PC-9 (cell line): ENCODE results near the gene OR5K1. TPM values are rescaled to one million over a fixed set of nuclear protein-coding genes. Genes with fewer than 3 reads are reported as not detected.

Experiments
- BruUV-seq: library from RNA; stranded (reverse); fragments of 400-500 nt; replicated peaks from 2 replicates; lab custom pipeline; 2021; lab: Mats Ljungman, UMichigan
- CTCF ChIA-PET: fragments of 300-600 bp; sonication (Branson Sonifier 250); formaldehyde crosslinking; loops from one replicate; lab custom pipeline; 2022; ENCODE audit warnings: antibody characterized with exemption; lab: Charles Lee
- POLR2A ChIA-PET: fragments of 300-600 bp; sonication (Branson Sonifier 250); formaldehyde crosslinking; loops from one replicate; lab custom pipeline; 2022; ENCODE audit warnings: antibody characterized with exemption; ENCODE audit not compliant: unreplicated experiment; lab: Charles Lee
- DNase-seq, 2 experiments: peaks; one replicate each; pipeline versions ENCODE4 v3.0.0 to v3.0.0-alpha.2; 2015 to 2022; ENCODE audit warnings: mixed read lengths in 1 of 2
- H2AFZ ChIP-seq: fragments of 200-600 bp; sonication (generic); 2 replicates; pipeline ENCODE4 v1.8.1; 2017; ENCODE audit warnings: antibody characterized with exemption
- H3F3A ChIP-seq: fragments of 200-600 bp; sonication (generic); 2 replicates; pipeline ENCODE4 v1.8.1; 2017; ENCODE audit warnings: antibody characterized with exemption, mild to moderate bottlenecking, low read depth; ENCODE audit not compliant: insufficient read depth
- H3K27ac ChIP-seq: fragments of 200-600 bp; sonication (generic); 2 replicates; pipeline ENCODE4 v1.6.1; 2016; ENCODE audit warnings: mixed run types
- H3K27me3 ChIP-seq: fragments of 200-600 bp; sonication (generic); 2 replicates; pipeline ENCODE4 v1.6.1; 2016; ENCODE audit warnings: low read depth, mixed run types; ENCODE audit not compliant: insufficient read depth
- H3K36me3 ChIP-seq: fragments of 200-600 bp; sonication (generic); 2 replicates; pipeline ENCODE4 v1.6.1; 2016; ENCODE audit warnings: low read depth, mixed run types
- H3K4me1 ChIP-seq: fragments of 200-600 bp; sonication (generic); replicated peaks from 2 replicates; pipeline ENCODE4 v1.6.1; 2016; ENCODE audit warnings: mixed run types; ENCODE audit not compliant: insufficient read depth
- H3K4me2 ChIP-seq: fragments of 200-600 bp; sonication (generic); 2 replicates; pipeline ENCODE4 v1.6.1; 2017; ENCODE audit warnings: mixed run types
- H3K4me3 ChIP-seq: fragments of 200-600 bp; sonication (generic); 2 replicates; pipeline ENCODE4 v1.6.1; 2016; ENCODE audit warnings: mixed run types
- H3K79me2 ChIP-seq: fragments of 200-600 bp; sonication (generic); 2 replicates; pipeline ENCODE4 v1.6.1; 2017; ENCODE audit warnings: low read depth, mixed run types
- H3K9me2 ChIP-seq: fragments of 200-600 bp; sonication (generic); 2 replicates; pipeline ENCODE4 v1.8.1; 2017; ENCODE audit warnings: mild to moderate bottlenecking; ENCODE audit not compliant: insufficient read depth
- H3K9me3 ChIP-seq: fragments of 200-600 bp; sonication (generic); 2 replicates; pipeline ENCODE4 v1.8.1; 2016; ENCODE audit warnings: low read depth; ENCODE audit not compliant: insufficient read depth
- H4K20me1 ChIP-seq: fragments of 200-600 bp; sonication (generic); 2 replicates; pipeline ENCODE4 v1.8.1; 2017; ENCODE audit not compliant: insufficient read depth
- CTCF ChIP-seq: fragments of 200-600 bp; sonication (generic); conservative IDR thresholded peaks from 2 replicates; pipeline ENCODE4 v1.6.1; 2017; ENCODE audit warnings: mixed run types, antibody characterized with exemption, mild to moderate bottlenecking, moderate library complexity
- EZH2 ChIP-seq: fragments of 200-600 bp; sonication (generic); IDR thresholded peaks from 2 replicates; pipeline ENCODE4 v1.8.0; 2017; ENCODE audit warnings: antibody characterized with exemption, low read depth
- intact Hi-C: fragments of 100-400 bp; cut with micrococcal nuclease; formaldehyde crosslinking; loops from one replicate; pipeline ENCODE4 v1.10.0; 2022; ENCODE audit not compliant: unreplicated experiment
- total RNA-seq: library from RNA; stranded (reverse); gene quantifications from 2 replicates; pipeline ENCODE4 v1.2.3, GENCODE V29; 2021

OR5K1 gene
- total RNA-seq, 1 experiment from 2014 or later = not detected

GRCh38 chr3:98434412-98434811 is 28.6 kb upstream of the OR5K1 start:
- Histone ChIP-seq H3F3A (no peaks in the 10 kb centered on the region), H3K4me1 (no peaks in the 10 kb centered on the region), H2AFZ (no peak overlapping the region), H3K4me3 (no peak overlapping the region), H4K20me1 (no peaks in the 10 kb centered on the region), H3K27ac (no peak overlapping the region), H3K9me2 (no peaks in the 10 kb centered on the region), H3K9me3 (peaks cover 15% of the 10 kb centered on the region), H3K36me3 (no peaks in the 10 kb centered on the region), H3K27me3 (no peaks in the 10 kb centered on the region), H3K4me2 (no peak overlapping the region), H3K79me2 (no peaks in the 10 kb centered on the region)
- CTCF ChIA-PET = no interaction called here
- POLR2A ChIA-PET = no interaction called here
- BruUV-seq = no TSS peak
- intact Hi-C loops = no loop called here
- no peak for DNase-seq
- no peak for TF ChIP-seq EZH2
- no peak for TF ChIP-seq CTCF

GRCh38 chr3:98440283-98440682 is 22.7 kb upstream of the OR5K1 start:
- Histone ChIP-seq H3K4me3 (no peak overlapping the region), H3K9me2 (no peaks in the 10 kb centered on the region; the same call in 1 of the 2 replicates), H3K9me3 (no peaks in the 10 kb centered on the region; the same call in 1 of the 2 replicates), H3K36me3 (no peaks in the 10 kb centered on the region), H4K20me1 (no peaks in the 10 kb centered on the region), H3K27me3 (no peaks in the 10 kb centered on the region), H3K4me1 (peaks cover 10% of the 10 kb centered on the region), H3K4me2 (no peak overlapping the region), H3K79me2 (no peaks in the 10 kb centered on the region), H3K27ac (no peak overlapping the region), H2AFZ (no peak overlapping the region), H3F3A (no peaks in the 10 kb centered on the region)
- BruUV-seq = no TSS peak
- DNase-seq = peak in 1 of 2 experiments; percentile 68
- no peak for TF ChIP-seq EZH2
- TF ChIP-seq CTCF = no peak
- POLR2A ChIA-PET = no interaction called here
- CTCF ChIA-PET = no interaction called here
- intact Hi-C loops = no loop called here

GRCh38 chr3:98445949-98446406 is 17.0 kb upstream of the OR5K1 start:
- TF ChIP-seq EZH2 (no peak), CTCF (no peak)
- ChIA-PET CTCF (no interaction called here), POLR2A (no interaction called here)
- H4K20me1 ChIP-seq = no peaks in the 10 kb centered on the region
- H3F3A ChIP-seq = 0 out of 2 replicates have a peak, but pooled peaks cover 6% of the 10 kb centered on the region
- intact Hi-C loops = no loop called here
- H2AFZ ChIP-seq = no peak overlapping the region
- H3K4me2 ChIP-seq = no peak overlapping the region
- H3K9me3 ChIP-seq = peaks cover 5% of the 10 kb centered on the region; the same call in 1 of the 2 replicates
- H3K27me3 ChIP-seq = no peaks in the 10 kb centered on the region
- H3K4me3 ChIP-seq = no peak overlapping the region
- H3K4me1 ChIP-seq = no peaks in the 10 kb centered on the region
- H3K79me2 ChIP-seq = no peaks in the 10 kb centered on the region
- no peaks in the 10 kb centered on the region; the same call in 1 of the 2 replicates for H3K9me2 ChIP-seq
- H3K36me3 ChIP-seq = no peaks in the 10 kb centered on the region
- no peak overlapping the region for H3K27ac ChIP-seq
- no TSS peak for BruUV-seq
- no peak for DNase-seq
